GM20000 (cell line): ENCODE measurements around the gene ST6GALNAC5.

ENCODE experiments used
- DNase-seq: peaks from one replicate; pipeline ENCODE4 v3.0.0; 2012; ENCODE audit warnings: low spot score
- CTCF ChIP-seq: IDR thresholded peaks from 2 replicates; pipeline ENCODE4 v1.5.1; 2012; ENCODE audit warnings: mild to moderate bottlenecking, control low read depth; ENCODE audit errors: extremely low read depth, missing control alignments

Gene ST6GALNAC5

GRCh38 chr1:77084457-77084856 is 217.2 kb downstream of the ST6GALNAC5 start:
- TF ChIP-seq CTCF, result no peak
- no peak for DNase-seq

DNA sequence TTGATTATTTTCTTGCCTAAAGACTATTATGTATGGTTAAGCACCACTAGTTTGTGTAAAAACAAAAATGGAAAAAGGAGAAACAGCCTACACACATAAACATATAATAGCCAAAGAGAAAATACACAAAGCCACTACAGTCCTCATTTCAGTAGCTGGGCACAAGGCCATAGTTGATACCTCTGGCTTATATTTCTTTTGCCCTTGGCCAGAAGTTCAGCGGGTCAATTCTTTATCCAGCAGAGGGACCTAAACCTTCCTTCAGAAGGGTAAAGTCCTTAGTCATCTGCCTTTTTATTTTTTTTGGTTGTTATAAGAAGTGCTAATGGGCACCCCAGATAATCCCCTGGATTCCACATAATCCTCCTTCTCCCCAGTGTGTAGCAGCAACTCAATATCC is 217.8 kb downstream of the ST6GALNAC5 start:
- TF ChIP-seq CTCF, result no peak
- DNase-seq, result no peak

GRCh38 chr1:77089756-77090155 is 222.5 kb downstream of the ST6GALNAC5 start:
- no peak for DNase-seq
- no peak for TF ChIP-seq CTCF

DNA sequence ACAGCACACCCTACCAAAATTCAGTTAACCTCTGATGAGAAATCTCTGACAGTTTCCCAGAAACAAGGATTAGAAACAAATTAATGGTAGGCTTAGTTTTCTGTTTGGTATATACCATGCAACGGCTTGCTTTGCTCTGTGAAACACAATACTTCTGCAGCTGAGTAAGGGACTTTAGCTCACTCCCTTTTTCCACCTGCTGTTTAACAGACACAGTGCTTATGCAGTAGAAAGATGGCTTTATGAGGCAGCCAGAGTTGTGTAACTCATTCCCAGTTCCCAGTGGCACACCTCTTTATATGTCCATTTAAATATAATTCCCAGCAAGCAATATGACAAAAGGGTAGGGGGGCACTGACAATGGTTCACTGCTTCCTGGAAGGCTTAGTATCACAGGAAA is 228.0 kb downstream of the ST6GALNAC5 start:
- no peak for TF ChIP-seq CTCF
- no peak for DNase-seq

DNA sequence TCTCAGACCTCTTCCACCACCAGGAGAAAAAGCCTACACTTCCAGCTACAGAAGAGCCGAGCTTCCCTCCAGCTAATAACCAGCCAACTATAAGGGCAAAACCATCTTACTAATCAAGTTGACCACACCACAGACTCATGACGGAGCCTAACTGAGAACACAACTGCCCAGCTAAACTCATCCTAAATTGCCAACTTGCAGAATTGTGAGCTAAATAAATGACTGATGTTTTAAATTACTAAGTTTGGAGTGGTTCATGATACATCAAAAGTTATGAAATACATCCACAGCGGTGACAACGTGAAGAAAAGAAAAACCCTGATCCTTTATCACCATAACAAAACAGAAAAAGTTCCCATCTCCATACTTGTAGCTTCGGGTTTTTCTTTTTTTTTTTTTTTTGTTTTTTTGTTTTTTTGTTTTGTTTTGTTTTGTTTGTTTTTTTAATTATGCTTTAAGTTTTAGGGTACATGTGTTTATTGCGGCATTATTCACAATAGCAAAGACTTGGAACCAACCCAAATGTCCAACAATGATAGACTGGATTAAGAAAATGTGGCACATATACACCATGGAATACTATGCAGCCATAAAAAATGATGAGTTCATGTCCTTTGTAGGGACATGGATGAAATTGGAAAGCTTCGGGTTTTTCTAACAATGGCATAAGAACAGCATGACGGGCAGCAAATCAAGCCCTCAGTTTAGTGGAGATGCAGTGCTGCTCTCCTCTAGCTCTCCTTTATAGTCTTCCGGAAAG is 229.4 kb downstream of the ST6GALNAC5 start:
- no peak for TF ChIP-seq CTCF

DNA sequence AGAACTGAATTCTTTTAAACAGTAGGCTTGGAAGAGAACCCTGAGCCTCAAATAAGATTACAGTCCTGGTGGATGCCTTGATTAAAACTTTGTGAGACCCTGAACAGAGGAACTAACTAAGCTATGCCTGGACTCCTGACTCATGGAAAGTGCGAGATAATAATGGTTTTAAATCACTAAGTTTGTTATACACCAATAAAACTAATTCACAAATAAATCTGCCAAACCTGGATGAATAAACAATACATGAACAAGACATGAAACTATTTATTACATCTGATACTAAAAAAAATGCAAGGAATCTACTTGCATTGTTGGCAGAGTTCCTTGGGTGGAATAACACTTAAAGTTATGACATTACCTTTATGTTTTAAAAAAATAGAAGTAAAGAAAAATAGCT is 233.6 kb downstream of the ST6GALNAC5 start:
- DNase-seq, result no peak
- TF ChIP-seq CTCF, result no peak

More for the DNA sequence above, 229.4 kb downstream of the ST6GALNAC5 start:
- DNase-seq, result no peak

- no peak for TF ChIP-seq CTCF
- no peak for DNase-seq
These were observed 236.2 kb downstream of the ST6GALNAC5 start for GRCh38 chr1:77103486-77103885.
